Measurements from ENCODE around the gene CHN2.

- no peak for TF ChIP-seq CTCF (IDR thresholded peaks at IDR 0.05; ENCODE audit: insufficient read depth, low read length, poor library complexity, severe bottlenecking)
- TF ChIP-seq EZH2phosphoT487 (conservative IDR thresholded peaks at IDR 0.05; ENCODE audit: low read length) = no peak
Measured at GRCh38 chr7:29229066-29229465, 34.5 kb downstream of the CHN2 start.
